ENCODE measurements around the gene IER2. TPM values are rescaled to one million over a fixed set of nuclear protein-coding genes. Genes with fewer than 3 reads are reported as not detected.

IER2 gene
- total RNA-seq, 2 experiments from 2014 or later, result 64.3 to 79.5 TPM

DNA sequence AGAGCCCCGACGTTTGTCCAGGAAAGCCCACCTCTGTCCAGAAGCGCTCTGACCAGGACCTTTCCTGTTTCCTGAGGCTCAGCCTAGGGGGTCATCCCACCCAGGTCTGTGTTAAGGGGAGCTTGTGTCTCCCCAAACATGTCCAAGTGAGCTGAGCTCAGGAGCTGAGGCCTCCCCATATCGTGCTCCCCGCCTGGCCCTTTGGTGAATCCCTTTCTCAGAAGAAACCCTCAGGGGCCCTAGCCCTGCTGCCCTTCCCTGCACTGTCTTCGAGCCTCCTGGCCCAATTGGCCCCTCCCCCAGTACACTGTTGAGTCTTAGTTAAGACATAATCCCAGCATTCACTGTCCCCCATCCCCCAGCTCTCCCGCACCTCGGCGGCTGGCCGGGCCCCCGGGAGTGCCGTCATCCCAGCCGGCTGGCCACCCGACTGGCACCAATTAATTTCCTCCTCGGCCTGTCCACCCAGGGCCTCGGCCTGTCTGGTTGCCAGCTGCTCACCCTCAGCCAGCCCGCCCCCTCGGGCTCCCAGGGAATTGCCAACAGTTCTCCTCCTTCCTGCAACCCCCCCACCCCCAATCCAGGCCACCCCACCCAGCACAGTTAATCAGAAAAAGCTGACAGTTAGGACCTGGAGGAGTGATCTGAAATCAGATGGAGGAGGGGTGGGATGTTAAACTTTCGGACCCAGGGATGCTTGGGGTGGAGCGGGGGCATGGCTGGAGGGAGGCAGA, 13.6 kb downstream of the IER2 start:
- ChIA-PET POLR2A (interaction anchor here (0.6 to 2.5 kb wide), 8 partner anchors 12 to 64 kb away, joined by 3 to 13 read pairs (median 3); no protein-coding TSS in a partner anchor), CTCF (ENCODE audit: unreplicated experiment) (interaction anchor here (0.6 kb wide), 1 partner anchor 59 kb away, joined by 4 read pairs; no protein-coding TSS in a partner anchor)
- peak; percentile 52 for DNase-seq (ENCODE audit: low spot score)
- Histone ChIP-seq H3K4me2 (ENCODE audit: low read length) (peak overlapping the region; percentile 96), H3K9me3 (ENCODE audit: low read length) (no peaks in the 10 kb centered on the region), H3K4me3 (ENCODE audit: low read depth, low read length, poor library complexity, severe bottlenecking) (peak overlapping the region; percentile 69), H3K36me3 (ENCODE audit: insufficient read depth, low read length) (no peaks in the 10 kb centered on the region), H3K27ac (ENCODE audit: low read depth, low read length, poor library complexity, severe bottlenecking) (peak overlapping the region; percentile 95), H3K4me1 (ENCODE audit: insufficient read depth, low read length, poor library complexity, severe bottlenecking) (peaks cover 96% of the 10 kb centered on the region), H4K20me1 (ENCODE audit: insufficient read depth, low read length) (no peaks in the 10 kb centered on the region), H3K79me2 (ENCODE audit: insufficient read depth, low read depth, low read length) (peaks cover 25% of the 10 kb centered on the region; the same call in 1 of the 2 replicates), H3K9me2 (ENCODE audit: insufficient read depth, low read length) (no peaks in the 10 kb centered on the region), H2AFZ (ENCODE audit: low read length) (peak overlapping the region; percentile 32; the same call in 1 of the 2 replicates)
- intact Hi-C loops (cut with micrococcal nuclease; ENCODE audit: unreplicated experiment), result loop anchor here (10.0 kb wide), 1 partner anchor 671 kb away; no protein-coding TSS in a partner anchor
- TF ChIP-seq EZH2phosphoT487 (IDR thresholded peaks at IDR 0.05; ENCODE audit: borderline replicate concordance, low read depth, low read length), result no peak
- TF ChIP-seq, protein P1, sequence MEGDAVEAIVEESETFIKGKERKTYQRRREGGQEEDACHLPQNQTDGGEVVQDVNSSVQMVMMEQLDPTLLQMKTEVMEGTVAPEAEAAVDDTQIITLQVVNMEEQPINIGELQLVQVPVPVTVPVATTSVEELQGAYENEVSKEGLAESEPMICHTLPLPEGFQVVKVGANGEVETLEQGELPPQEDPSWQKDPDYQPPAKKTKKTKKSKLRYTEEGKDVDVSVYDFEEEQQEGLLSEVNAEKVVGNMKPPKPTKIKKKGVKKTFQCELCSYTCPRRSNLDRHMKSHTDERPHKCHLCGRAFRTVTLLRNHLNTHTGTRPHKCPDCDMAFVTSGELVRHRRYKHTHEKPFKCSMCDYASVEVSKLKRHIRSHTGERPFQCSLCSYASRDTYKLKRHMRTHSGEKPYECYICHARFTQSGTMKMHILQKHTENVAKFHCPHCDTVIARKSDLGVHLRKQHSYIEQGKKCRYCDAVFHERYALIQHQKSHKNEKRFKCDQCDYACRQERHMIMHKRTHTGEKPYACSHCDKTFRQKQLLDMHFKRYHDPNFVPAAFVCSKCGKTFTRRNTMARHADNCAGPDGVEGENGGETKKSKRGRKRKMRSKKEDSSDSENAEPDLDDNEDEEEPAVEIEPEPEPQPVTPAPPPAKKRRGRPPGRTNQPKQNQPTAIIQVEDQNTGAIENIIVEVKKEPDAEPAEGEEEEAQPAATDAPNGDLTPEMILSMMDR (conservative IDR thresholded peaks at IDR 0.05; ENCODE audit: low read length), result no peak
- BruUV-seq (replicated peaks), result no TSS peak

GRCh38 chr19:13164343-13165161, 14.3 kb downstream of the IER2 start:
- Histone ChIP-seq H3K4me3 (ENCODE audit: low read depth, low read length, poor library complexity, severe bottlenecking) (peak overlapping the region; percentile 69), H3K4me1 (ENCODE audit: insufficient read depth, low read length, poor library complexity, severe bottlenecking) (peaks cover 96% of the 10 kb centered on the region), H4K20me1 (ENCODE audit: insufficient read depth, low read length) (no peaks in the 10 kb centered on the region), H3K9me3 (ENCODE audit: low read length) (no peaks in the 10 kb centered on the region), H2AFZ (ENCODE audit: low read length) (peak overlapping the region; percentile 32; the same call in 1 of the 2 replicates), H3K4me2 (ENCODE audit: low read length) (peak overlapping the region; percentile 96), H3K36me3 (ENCODE audit: insufficient read depth, low read length) (no peaks in the 10 kb centered on the region), H3K9me2 (ENCODE audit: insufficient read depth, low read length) (no peaks in the 10 kb centered on the region), H3K79me2 (ENCODE audit: insufficient read depth, low read depth, low read length) (peaks cover 26% of the 10 kb centered on the region; the same call in 1 of the 2 replicates), H3K27ac (ENCODE audit: low read depth, low read length, poor library complexity, severe bottlenecking) (peak overlapping the region; percentile 95)
- no TSS peak for BruUV-seq (replicated peaks)
- peak; percentile 71 for DNase-seq (ENCODE audit: low spot score)
- CTCF ChIA-PET (ENCODE audit: unreplicated experiment), result no interaction called here
- intact Hi-C loops (cut with micrococcal nuclease; ENCODE audit: unreplicated experiment), result loop anchor here (10.0 kb wide), 1 partner anchor 670 kb away; no protein-coding TSS in a partner anchor
- POLR2A ChIA-PET, result interaction anchor here (0.6 to 2.5 kb wide), 7 partner anchors 11 to 47 kb away, joined by 3 to 13 read pairs (median 4); no protein-coding TSS in a partner anchor
- no peak for TF ChIP-seq EZH2phosphoT487 (IDR thresholded peaks at IDR 0.05; ENCODE audit: borderline replicate concordance, low read depth, low read length)
- TF ChIP-seq, protein P1 (conservative IDR thresholded peaks at IDR 0.05; ENCODE audit: low read length), result no peak
